WTC11 (cell line): ENCODE results near the gene NLE1. TPM values are rescaled to one million over a fixed set of nuclear protein-coding genes. Genes with fewer than 3 reads are reported as not detected.
A peak's percentile ranks its signal among the peaks of the same experiment; 100 is the strongest.

Experiments used
- ATAC-seq: fragments of 200-7000 bp; cut with Tn5 transposase; 2 replicates; pipeline ENCODE4 v1.10.0; 2021; ENCODE audit warnings: mild to moderate bottlenecking, moderate library complexity
- CTCF ChIA-PET: fragments of 300-600 bp; sonication (Branson Sonifier 250); formaldehyde crosslinking; loops from one replicate; lab custom pipeline; 2021; ENCODE audit warnings: antibody characterized with exemption; lab: Charles Lee
- POLR2A ChIA-PET: fragments of 350-600 bp; sonication (Branson Sonifier 250); formaldehyde crosslinking; loops from one replicate; lab custom pipeline; 2021; ENCODE audit warnings: antibody characterized with exemption; lab: Charles Lee
- DNase-seq: peaks from one replicate; pipeline ENCODE4 v3.0.0; 2021; ENCODE audit warnings: low spot score
- H3K27ac Mint-ChIP-seq: 2 replicates; pipeline ENCODE4 v1.8.0; 2021; ENCODE audit warnings: mixed read lengths
- H3K27me3 Mint-ChIP-seq: 2 replicates; pipeline ENCODE4 v1.8.0; 2021; ENCODE audit warnings: low read depth, mild to moderate bottlenecking, moderate library complexity, mixed read lengths
- H3K36me3 Mint-ChIP-seq: 2 replicates; pipeline ENCODE4 v1.8.0; 2021; ENCODE audit warnings: mixed read lengths
- H3K4me1 Mint-ChIP-seq: 2 replicates; pipeline ENCODE4 v1.8.0; 2022; ENCODE audit warnings: mixed read lengths
- H3K4me3 Mint-ChIP-seq: 2 replicates; pipeline ENCODE4 v1.8.0; 2021; ENCODE audit warnings: mild to moderate bottlenecking, moderate library complexity, mixed read lengths
- H3K9me3 Mint-ChIP-seq: 2 replicates; pipeline ENCODE4 v1.8.0; 2021; ENCODE audit warnings: mixed read lengths
- ATF1 ChIP-seq: sonication (generic); formaldehyde crosslinking; IDR thresholded peaks from 2 replicates; pipeline ENCODE4 v1.8.1; 2023; ENCODE audit warnings: mild to moderate bottlenecking, moderate library complexity, missing genetic modification reagents
- FOXJ3 ChIP-seq: sonication (generic); formaldehyde crosslinking; IDR thresholded peaks from 2 replicates; pipeline ENCODE4 v1.9.0; 2021; ENCODE audit warnings: missing genetic modification reagents, mild to moderate bottlenecking, borderline replicate concordance
- MXD4 ChIP-seq: fragments of 250-450 bp; sonication (Bioruptor Pico); IDR thresholded peaks from 2 replicates; pipeline ENCODE4 v1.8.0; 2021; ENCODE audit warnings: mild to moderate bottlenecking, moderate library complexity, borderline replicate concordance
- MYBL2 ChIP-seq: sonication (generic); formaldehyde crosslinking; IDR thresholded peaks from 2 replicates; pipeline ENCODE4 v1.8.1; 2023; ENCODE audit warnings: mild to moderate bottlenecking, moderate library complexity, missing genetic modification reagents
- NFE2L1 ChIP-seq: sonication (generic); formaldehyde crosslinking; IDR thresholded peaks from 2 replicates; pipeline ENCODE4 v1.8.1; 2023; ENCODE audit warnings: missing genetic modification reagents
- NFYB ChIP-seq: sonication (generic); formaldehyde crosslinking; conservative IDR thresholded peaks from 2 replicates; pipeline ENCODE4 v1.8.0; 2022; ENCODE audit warnings: low read depth, missing genetic modification reagents
- NR2C2 ChIP-seq: sonication (generic); formaldehyde crosslinking; IDR thresholded peaks from 2 replicates; pipeline ENCODE4 v1.8.0; 2022; ENCODE audit warnings: mild to moderate bottlenecking, missing genetic modification reagents
- NR3C1 ChIP-seq: sonication (generic); formaldehyde crosslinking; conservative IDR thresholded peaks from 2 replicates; pipeline ENCODE4 v1.8.1; 2023; ENCODE audit warnings: low read depth, mild to moderate bottlenecking, missing genetic modification reagents
- PRRX2 ChIP-seq: fragments of 250-450 bp; sonication (Bioruptor Pico); IDR thresholded peaks from 2 replicates; pipeline ENCODE4 v1.8.0; 2021; ENCODE audit warnings: mild to moderate bottlenecking
- SMAD3 ChIP-seq: sonication (generic); formaldehyde crosslinking; IDR thresholded peaks from 2 replicates; pipeline ENCODE4 v1.8.0; 2022; ENCODE audit warnings: missing genetic modification reagents, mild to moderate bottlenecking, borderline replicate concordance
- TEAD1 ChIP-seq: sonication (generic); formaldehyde crosslinking; IDR thresholded peaks from 2 replicates; pipeline ENCODE4 v1.8.0; 2022; ENCODE audit warnings: mild to moderate bottlenecking, missing genetic modification reagents
- TEAD4 ChIP-seq: sonication (generic); formaldehyde crosslinking; IDR thresholded peaks from 2 replicates; pipeline ENCODE4 v1.8.0; 2022; ENCODE audit warnings: mild to moderate bottlenecking, missing genetic modification reagents
- TP53 ChIP-seq: sonication (generic); formaldehyde crosslinking; IDR thresholded peaks from 2 replicates; pipeline ENCODE4 v1.8.1; 2023; ENCODE audit warnings: mild to moderate bottlenecking, missing genetic modification reagents
- ZNF138 ChIP-seq: sonication (generic); formaldehyde crosslinking; conservative IDR thresholded peaks from 2 replicates; pipeline ENCODE4 v1.8.1; 2022; ENCODE audit warnings: mild to moderate bottlenecking, moderate library complexity, missing genetic modification reagents
- ZNF219 ChIP-seq: sonication (generic); formaldehyde crosslinking; IDR thresholded peaks from 2 replicates; pipeline ENCODE4 v1.8.0; 2023; ENCODE audit warnings: missing genetic modification reagents, mild to moderate bottlenecking, borderline replicate concordance
- ZNF232 ChIP-seq: sonication (generic); formaldehyde crosslinking; IDR thresholded peaks from 2 replicates; pipeline ENCODE4 v1.8.0; 2022; ENCODE audit warnings: mild to moderate bottlenecking, missing genetic modification reagents
- ZNF317 ChIP-seq: sonication (generic); formaldehyde crosslinking; IDR thresholded peaks from 2 replicates; pipeline ENCODE4 v1.8.1; 2023; ENCODE audit warnings: low read depth, mild to moderate bottlenecking, moderate library complexity, missing genetic modification reagents, borderline replicate concordance
- ZNF396 ChIP-seq: fragments of 250-450 bp; sonication (Bioruptor Pico); IDR thresholded peaks from 2 replicates; pipeline ENCODE4 v1.8.0; 2021; ENCODE audit warnings: mild to moderate bottlenecking, moderate library complexity, borderline replicate concordance
- total RNA-seq: library from RNA; stranded (reverse); gene quantifications from 3 replicates; pipeline ENCODE4 v1.2.3, GENCODE V29; 2021
- TF ChIP-seq, protein P1 (sequence below): sonication (generic); formaldehyde crosslinking; IDR thresholded peaks from 2 replicates; pipeline ENCODE4 v1.8.1; 2022; ENCODE audit warnings: low read depth, mild to moderate bottlenecking, moderate library complexity, missing genetic modification reagents, borderline replicate concordance
- TF ChIP-seq, protein P2 (sequence below): sonication (generic); formaldehyde crosslinking; IDR thresholded peaks from 2 replicates; pipeline ENCODE4 v1.8.1; 2022; ENCODE audit warnings: mild to moderate bottlenecking, missing genetic modification reagents, moderate library complexity, borderline replicate concordance
- TF ChIP-seq, protein P3 (sequence below): sonication (generic); formaldehyde crosslinking; IDR thresholded peaks from 2 replicates; pipeline ENCODE4 v1.8.0; 2023; ENCODE audit warnings: missing genetic modification reagents
- TF ChIP-seq, protein P4 (sequence below): sonication (generic); formaldehyde crosslinking; IDR thresholded peaks from 2 replicates; pipeline ENCODE4 v1.8.1; 2023; ENCODE audit warnings: mild to moderate bottlenecking, missing genetic modification reagents, moderate library complexity
- TF ChIP-seq, protein P5 (sequence below): fragments of 250-450 bp; sonication (Bioruptor Pico); IDR thresholded peaks from 2 replicates; pipeline ENCODE4 v1.9.0; 2021; ENCODE audit warnings: mild to moderate bottlenecking, borderline replicate concordance
- TF ChIP-seq, protein P6 (sequence below): fragments of 250-450 bp; sonication (Bioruptor Pico); conservative IDR thresholded peaks from 2 replicates; pipeline ENCODE4 v1.9.0; 2021; ENCODE audit warnings: mild to moderate bottlenecking

NLE1 gene
- total RNA-seq, 1 experiment from 2014 or later: 52.2 TPM

DNA sequence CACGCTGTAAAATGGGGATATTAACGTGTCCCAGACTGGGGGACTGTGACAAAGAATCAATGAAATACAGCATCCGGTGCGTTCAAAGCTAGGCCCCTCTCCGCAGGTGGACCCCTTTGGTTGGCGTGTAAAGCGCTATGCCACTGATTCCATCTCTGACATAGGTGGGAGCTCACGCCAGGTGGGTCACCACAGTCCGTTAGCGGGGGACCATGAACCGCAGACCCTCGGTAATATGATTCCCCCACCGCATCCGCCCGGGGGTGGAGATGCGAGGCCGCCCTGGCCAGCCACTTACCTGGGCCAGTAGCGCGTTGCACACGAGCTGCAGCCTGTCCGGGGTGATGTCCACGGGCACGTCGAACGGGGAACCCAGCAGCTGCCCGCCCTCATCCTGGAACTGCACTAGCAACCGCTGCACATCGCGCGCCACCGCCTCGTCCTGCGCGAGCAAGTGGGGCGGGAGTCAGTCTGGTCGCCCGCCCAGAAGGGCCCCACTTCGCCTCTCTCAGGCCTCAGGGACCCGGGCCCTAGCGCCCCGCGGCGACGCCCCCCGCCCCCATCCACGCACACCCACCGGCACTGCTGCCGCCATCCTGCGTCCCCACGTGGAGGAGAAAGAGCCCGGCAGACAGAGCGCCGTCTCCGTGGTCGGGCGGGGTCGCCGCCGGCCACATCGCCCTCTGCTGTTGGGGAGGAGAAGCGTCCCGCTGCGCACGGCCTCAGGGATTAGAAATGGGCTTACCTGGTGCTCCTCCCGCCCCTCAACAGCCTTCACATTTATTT is at the start of gene NLE1 (continued):
- no peak for TF ChIP-seq FOXJ3 (CRISPR knock-in tag)
- TF ChIP-seq SMAD3 (CRISPR knock-in tag): peak; percentile 38; the same call in 1 of the 2 replicates
- TF ChIP-seq NR2C2 (CRISPR knock-in tag): peak; percentile 42; the same call in 1 of the 2 replicates
- TF ChIP-seq, protein P1, sequence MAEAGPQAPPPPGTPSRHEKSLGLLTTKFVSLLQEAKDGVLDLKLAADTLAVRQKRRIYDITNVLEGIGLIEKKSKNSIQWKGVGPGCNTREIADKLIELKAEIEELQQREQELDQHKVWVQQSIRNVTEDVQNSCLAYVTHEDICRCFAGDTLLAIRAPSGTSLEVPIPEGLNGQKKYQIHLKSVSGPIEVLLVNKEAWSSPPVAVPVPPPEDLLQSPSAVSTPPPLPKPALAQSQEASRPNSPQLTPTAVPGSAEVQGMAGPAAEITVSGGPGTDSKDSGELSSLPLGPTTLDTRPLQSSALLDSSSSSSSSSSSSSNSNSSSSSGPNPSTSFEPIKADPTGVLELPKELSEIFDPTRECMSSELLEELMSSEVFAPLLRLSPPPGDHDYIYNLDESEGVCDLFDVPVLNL: peak; percentile 43; the same call in 1 of the 2 replicates
- TF ChIP-seq NFYB (CRISPR knock-in tag): no peak
- TF ChIP-seq, protein P2, sequence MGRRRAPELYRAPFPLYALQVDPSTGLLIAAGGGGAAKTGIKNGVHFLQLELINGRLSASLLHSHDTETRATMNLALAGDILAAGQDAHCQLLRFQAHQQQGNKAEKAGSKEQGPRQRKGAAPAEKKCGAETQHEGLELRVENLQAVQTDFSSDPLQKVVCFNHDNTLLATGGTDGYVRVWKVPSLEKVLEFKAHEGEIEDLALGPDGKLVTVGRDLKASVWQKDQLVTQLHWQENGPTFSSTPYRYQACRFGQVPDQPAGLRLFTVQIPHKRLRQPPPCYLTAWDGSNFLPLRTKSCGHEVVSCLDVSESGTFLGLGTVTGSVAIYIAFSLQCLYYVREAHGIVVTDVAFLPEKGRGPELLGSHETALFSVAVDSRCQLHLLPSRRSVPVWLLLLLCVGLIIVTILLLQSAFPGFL: no peak
- TF ChIP-seq PRRX2 (CRISPR knock-in tag): no peak
- TF ChIP-seq NR3C1 (CRISPR knock-in tag): no peak
- TF ChIP-seq, protein P3, sequence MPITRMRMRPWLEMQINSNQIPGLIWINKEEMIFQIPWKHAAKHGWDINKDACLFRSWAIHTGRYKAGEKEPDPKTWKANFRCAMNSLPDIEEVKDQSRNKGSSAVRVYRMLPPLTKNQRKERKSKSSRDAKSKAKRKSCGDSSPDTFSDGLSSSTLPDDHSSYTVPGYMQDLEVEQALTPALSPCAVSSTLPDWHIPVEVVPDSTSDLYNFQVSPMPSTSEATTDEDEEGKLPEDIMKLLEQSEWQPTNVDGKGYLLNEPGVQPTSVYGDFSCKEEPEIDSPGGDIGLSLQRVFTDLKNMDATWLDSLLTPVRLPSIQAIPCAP (CRISPR knock-in tag): no peak
- peak; percentile 79; the same call in 1 of the 2 replicates for TF ChIP-seq ATF1
- TF ChIP-seq ZNF138 (CRISPR knock-in tag): 0 out of 2 replicates have a peak, but pooled peaks have one; percentile 55
- no peak for TF ChIP-seq MXD4 (CRISPR knock-in tag)
- TF ChIP-seq TEAD4 (CRISPR knock-in tag): peak; percentile 20; the same call in 1 of the 2 replicates
- peak; percentile 90 for TF ChIP-seq MYBL2
- TF ChIP-seq ZNF317 (CRISPR knock-in tag): no peak
- no peak for TF ChIP-seq ZNF396 (CRISPR knock-in tag)
- TF ChIP-seq NFE2L1 (CRISPR knock-in tag): no peak; the same call in 1 of the 2 replicates
- peak; percentile 72; the same call in 1 of the 2 replicates for TF ChIP-seq ZNF232 (CRISPR knock-in tag)
- TF ChIP-seq, protein P4, sequence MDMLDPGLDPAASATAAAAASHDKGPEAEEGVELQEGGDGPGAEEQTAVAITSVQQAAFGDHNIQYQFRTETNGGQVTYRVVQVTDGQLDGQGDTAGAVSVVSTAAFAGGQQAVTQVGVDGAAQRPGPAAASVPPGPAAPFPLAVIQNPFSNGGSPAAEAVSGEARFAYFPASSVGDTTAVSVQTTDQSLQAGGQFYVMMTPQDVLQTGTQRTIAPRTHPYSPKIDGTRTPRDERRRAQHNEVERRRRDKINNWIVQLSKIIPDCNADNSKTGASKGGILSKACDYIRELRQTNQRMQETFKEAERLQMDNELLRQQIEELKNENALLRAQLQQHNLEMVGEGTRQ: peak; percentile 85
- TF ChIP-seq ZNF219 (CRISPR knock-in tag): peak; percentile 83; the same call in 1 of the 2 replicates
- TF ChIP-seq TP53 (CRISPR knock-in tag): peak; percentile 77; the same call in 1 of the 2 replicates
- TF ChIP-seq, all 79 proteins: peak for 34

DNA sequence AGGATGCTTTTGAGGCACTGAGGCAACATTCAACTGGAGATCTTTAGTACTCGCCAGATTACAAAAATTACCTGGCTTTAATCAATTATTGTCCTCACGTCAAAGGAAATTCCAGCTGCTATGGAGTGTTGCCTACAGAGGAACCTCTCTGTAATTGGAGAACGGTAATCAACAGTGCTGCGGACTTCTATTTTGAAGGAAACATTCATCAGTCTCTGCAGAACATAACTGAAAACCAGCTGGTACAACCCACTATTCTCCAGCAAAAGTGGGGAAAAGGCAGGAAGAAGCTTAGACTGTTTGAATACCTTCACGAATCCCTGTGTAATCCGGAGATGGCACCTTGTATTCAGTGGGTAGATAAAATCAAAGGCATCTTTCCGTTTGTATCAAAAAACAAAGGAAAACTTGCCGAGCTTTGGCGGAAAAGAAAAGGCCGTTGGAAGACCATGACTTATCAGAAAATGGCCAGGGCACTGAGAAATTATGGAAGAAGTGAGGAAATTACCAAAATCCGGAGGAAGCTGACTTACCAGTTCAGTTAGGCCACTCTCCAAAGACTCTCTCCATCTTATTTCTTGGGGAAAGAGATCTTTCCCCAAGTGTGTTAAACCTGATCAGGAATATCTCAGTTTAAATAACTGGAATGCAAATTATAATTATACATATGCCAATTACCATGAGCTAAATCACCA is 49.0 kb upstream of the NLE1 start:
- ATAC-seq (no peak), DNase-seq (no peak)
- ChIA-PET POLR2A (no interaction called here), CTCF (no interaction called here)
- no peak overlapping the region for H3K4me3 Mint-ChIP-seq
- peaks cover 13% of the 10 kb centered on the region for H3K27me3 Mint-ChIP-seq
- H3K4me1 Mint-ChIP-seq: no peaks in the 10 kb centered on the region
- peaks cover 17% of the 10 kb centered on the region for H3K9me3 Mint-ChIP-seq
- peaks cover 8% of the 10 kb centered on the region for H3K36me3 Mint-ChIP-seq
- H3K27ac Mint-ChIP-seq: no peak overlapping the region
- TF ChIP-seq, protein P5, sequence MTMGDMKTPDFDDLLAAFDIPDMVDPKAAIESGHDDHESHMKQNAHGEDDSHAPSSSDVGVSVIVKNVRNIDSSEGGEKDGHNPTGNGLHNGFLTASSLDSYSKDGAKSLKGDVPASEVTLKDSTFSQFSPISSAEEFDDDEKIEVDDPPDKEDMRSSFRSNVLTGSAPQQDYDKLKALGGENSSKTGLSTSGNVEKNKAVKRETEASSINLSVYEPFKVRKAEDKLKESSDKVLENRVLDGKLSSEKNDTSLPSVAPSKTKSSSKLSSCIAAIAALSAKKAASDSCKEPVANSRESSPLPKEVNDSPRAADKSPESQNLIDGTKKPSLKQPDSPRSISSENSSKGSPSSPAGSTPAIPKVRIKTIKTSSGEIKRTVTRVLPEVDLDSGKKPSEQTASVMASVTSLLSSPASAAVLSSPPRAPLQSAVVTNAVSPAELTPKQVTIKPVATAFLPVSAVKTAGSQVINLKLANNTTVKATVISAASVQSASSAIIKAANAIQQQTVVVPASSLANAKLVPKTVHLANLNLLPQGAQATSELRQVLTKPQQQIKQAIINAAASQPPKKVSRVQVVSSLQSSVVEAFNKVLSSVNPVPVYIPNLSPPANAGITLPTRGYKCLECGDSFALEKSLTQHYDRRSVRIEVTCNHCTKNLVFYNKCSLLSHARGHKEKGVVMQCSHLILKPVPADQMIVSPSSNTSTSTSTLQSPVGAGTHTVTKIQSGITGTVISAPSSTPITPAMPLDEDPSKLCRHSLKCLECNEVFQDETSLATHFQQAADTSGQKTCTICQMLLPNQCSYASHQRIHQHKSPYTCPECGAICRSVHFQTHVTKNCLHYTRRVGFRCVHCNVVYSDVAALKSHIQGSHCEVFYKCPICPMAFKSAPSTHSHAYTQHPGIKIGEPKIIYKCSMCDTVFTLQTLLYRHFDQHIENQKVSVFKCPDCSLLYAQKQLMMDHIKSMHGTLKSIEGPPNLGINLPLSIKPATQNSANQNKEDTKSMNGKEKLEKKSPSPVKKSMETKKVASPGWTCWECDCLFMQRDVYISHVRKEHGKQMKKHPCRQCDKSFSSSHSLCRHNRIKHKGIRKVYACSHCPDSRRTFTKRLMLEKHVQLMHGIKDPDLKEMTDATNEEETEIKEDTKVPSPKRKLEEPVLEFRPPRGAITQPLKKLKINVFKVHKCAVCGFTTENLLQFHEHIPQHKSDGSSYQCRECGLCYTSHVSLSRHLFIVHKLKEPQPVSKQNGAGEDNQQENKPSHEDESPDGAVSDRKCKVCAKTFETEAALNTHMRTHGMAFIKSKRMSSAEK: no peak
- no peak for TF ChIP-seq TEAD1 (CRISPR knock-in tag)
- TF ChIP-seq, protein P6, sequence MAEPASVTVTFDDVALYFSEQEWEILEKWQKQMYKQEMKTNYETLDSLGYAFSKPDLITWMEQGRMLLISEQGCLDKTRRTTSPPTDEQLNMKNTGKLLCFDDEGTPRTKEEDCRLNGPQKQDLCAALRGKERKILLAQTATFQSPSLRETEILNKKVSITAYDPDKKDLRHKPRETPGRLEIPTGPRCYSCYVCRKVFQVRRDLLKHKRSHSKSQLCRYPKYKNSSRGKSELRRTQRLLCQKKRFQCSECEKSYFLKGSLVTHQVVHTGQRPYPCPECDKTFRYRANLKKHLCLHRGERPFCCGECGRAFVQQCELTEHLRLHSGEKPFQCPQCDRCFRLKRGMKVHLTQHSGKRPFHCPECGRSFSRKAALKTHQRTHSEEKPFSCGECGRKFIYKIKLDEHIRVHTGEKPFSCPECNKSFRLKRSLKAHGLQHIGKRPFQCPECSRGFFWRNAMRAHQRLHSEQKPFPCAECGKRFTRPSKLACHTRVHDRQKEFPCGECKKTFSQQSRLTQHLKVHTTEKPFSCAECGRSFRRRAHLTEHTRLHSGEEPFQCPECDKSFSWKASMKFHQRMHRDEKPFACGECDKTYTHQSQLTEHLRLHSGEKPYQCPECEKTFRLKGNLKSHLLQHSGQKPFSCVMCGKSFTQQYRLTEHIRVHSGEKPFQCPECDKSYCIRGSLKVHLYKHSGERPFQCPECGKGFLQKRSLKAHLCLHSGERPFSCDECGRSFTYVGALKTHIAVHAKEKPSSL (CRISPR knock-in tag): no peak
- no peak for TF ChIP-seq NR2C2 (CRISPR knock-in tag)
